HCT116 (cell line): ENCODE data around the gene SLFNL1.

Experiments used
- CEBPB ChIP-seq: IDR thresholded peaks from 2 replicates; pipeline ENCODE4 v1.6.1; 2012; ENCODE audit warnings: low read depth
- EZH2 ChIP-seq: fragments of 200-600 bp; sonication (generic); IDR thresholded peaks from 2 replicates; pipeline ENCODE4 v1.6.1; 2017; ENCODE audit warnings: antibody characterized with exemption, mixed run types
- FOSL1 ChIP-seq: IDR thresholded peaks from 2 replicates; pipeline ENCODE4 v1.6.1; 2012; ENCODE audit warnings: low read depth
- POLR2A ChIP-seq: IDR thresholded peaks from 2 replicates; pipeline ENCODE4 v1.7.0; 2011; ENCODE audit warnings: borderline replicate concordance; ENCODE audit not compliant: insufficient read depth, insufficient read length; ENCODE audit errors: extremely low read depth
- TF ChIP-seq, protein P1 (sequence below), 3 experiments: fragments of 200-600 bp in 1 of 3; sonication (generic) in 1 of 3; IDR thresholded peaks in 2 of 3; conservative IDR thresholded peaks in 1 of 3; 2 replicates each; pipeline ENCODE4 v1.5.1; 2012 to 2017; ENCODE audit warnings: low read depth in 2 of 3, low read length in 2 of 3, antibody characterized with exemption in 1 of 3, borderline replicate concordance in 1 of 3, control low read depth in 1 of 3, mild to moderate bottlenecking in 1 of 3, mixed read lengths in 1 of 3, mixed run types in 1 of 3, moderate library complexity in 1 of 3; ENCODE audit not compliant: insufficient read depth in 1 of 3
- TF ChIP-seq, protein P2 (sequence below): IDR thresholded peaks from 2 replicates; pipeline ENCODE4 v1.6.1; 2012
- TF ChIP-seq, protein P3 (sequence below): IDR thresholded peaks from 2 replicates; pipeline ENCODE4 v1.6.1; 2012

DNA sequence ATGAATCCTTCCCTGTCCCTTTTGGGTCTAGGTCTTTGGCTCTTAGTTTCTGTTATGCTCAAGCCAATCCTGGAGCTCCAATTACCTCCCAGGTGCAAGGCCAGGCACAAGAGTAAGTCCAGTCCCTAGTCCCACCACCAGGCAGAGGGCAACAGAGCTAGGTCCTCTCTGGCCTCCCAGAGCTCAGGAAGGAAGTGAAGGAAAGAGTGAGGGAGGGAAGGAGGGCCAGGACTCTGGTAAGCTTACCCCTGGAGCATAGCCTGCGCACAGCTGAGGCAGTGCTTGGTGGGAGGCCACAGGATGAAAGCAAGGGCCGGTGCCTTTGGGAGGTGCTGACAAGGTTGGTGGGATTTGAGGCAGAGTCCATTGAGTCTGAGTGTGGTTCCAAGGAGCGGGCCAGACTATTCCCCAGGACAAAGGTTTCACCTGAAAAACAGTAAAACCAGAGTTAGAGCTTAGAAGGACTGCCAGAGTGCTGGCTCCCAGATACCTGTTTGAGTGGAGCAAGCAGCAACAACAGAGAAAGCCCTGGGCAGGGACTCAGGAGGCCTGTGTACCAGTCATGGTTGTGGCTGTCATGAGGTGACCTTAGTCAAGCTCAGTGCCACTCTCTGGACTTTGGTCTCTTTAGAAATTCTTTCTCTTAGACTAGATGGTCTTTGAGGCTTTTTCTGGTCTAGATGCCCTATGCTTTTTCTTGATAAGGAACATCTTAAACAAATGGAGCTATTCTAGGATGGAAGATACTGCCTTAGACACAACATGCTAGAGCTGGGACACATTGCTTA is 15.8 kb upstream of the SLFNL1 start:
- TF ChIP-seq EZH2 (no peak), CEBPB (no peak), POLR2A (no peak), FOSL1 (no peak)
- TF ChIP-seq, protein P1, sequence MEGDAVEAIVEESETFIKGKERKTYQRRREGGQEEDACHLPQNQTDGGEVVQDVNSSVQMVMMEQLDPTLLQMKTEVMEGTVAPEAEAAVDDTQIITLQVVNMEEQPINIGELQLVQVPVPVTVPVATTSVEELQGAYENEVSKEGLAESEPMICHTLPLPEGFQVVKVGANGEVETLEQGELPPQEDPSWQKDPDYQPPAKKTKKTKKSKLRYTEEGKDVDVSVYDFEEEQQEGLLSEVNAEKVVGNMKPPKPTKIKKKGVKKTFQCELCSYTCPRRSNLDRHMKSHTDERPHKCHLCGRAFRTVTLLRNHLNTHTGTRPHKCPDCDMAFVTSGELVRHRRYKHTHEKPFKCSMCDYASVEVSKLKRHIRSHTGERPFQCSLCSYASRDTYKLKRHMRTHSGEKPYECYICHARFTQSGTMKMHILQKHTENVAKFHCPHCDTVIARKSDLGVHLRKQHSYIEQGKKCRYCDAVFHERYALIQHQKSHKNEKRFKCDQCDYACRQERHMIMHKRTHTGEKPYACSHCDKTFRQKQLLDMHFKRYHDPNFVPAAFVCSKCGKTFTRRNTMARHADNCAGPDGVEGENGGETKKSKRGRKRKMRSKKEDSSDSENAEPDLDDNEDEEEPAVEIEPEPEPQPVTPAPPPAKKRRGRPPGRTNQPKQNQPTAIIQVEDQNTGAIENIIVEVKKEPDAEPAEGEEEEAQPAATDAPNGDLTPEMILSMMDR (IDR thresholded peaks at IDR 0.05 in 2 of 3, conservative IDR thresholded peaks at IDR 0.05 in 1 of 3; ENCODE audit: borderline replicate concordance in 1 of 3, insufficient read depth in 1 of 3, low read depth in 2 of 3, low read length in 2 of 3), result no peak
- TF ChIP-seq, protein P2, sequence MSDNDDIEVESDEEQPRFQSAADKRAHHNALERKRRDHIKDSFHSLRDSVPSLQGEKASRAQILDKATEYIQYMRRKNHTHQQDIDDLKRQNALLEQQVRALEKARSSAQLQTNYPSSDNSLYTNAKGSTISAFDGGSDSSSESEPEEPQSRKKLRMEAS, result no peak
- TF ChIP-seq, protein P3, sequence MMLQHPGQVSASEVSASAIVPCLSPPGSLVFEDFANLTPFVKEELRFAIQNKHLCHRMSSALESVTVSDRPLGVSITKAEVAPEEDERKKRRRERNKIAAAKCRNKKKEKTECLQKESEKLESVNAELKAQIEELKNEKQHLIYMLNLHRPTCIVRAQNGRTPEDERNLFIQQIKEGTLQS, result no peak
